RKO (cell line): ENCODE data around the gene ZNF653.
"Not testable (repeated sequence)": the region's sequence is repeated elsewhere in the genome, so short reads cannot be mapped to it uniquely, and the experiment has no call there.

Experiments used
- DNase-seq: peaks from one replicate; pipeline ENCODE4 v3.0.0-alpha.2; 2016; ENCODE audit warnings: low spot score

Gene ZNF653

GRCh38 chr19:11456659-11457058 is 49.0 kb downstream of the ZNF653 start:
- DNase-seq, result no peak

- not testable (repeated sequence) for DNase-seq
These were observed 50.4 kb downstream of the ZNF653 start for GRCh38 chr19:11455233-11455554.

DNA sequence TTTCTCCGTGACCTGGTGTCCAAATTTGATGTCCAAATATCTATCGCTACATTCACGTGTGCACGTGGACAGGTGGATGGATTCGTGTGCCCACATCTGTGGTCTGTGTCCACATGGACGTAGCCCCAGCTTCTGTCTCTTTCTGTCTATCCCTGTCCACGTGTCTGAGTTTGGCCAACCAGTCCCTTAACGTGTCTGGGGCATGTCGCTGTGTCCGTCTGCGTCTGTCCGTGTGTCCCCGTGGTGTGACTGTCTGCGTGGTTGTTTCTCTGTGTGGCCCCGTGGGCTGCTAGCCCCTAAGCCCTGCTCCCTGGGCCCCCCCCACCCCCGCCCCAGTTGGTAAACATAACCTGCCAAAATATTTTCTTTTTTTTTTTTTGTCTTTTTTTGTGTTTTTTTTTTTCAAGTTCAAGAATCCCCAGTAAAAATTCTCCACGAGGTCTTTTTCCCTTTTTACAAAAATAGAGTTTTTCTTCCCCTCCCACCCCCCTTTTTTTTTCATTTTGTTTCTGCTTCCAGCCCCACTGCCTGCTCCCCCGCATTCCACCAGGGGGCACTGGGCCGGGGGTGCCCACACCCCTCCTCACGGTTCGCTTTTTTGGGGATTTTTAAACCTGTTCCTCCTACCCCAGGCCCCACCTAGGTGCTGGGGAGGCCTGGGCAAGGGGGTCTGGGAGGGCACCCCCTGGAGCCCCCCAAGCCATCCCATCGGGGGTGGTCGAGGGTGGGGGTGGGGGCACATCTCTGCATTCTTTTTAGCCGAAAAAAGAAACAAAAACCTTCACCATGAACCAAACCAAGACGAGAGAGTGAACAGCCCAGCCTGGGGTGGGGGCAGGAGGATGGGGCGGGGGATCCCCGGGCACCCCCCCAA is 51.9 kb downstream of the ZNF653 start:
- no peak for DNase-seq

DNA sequence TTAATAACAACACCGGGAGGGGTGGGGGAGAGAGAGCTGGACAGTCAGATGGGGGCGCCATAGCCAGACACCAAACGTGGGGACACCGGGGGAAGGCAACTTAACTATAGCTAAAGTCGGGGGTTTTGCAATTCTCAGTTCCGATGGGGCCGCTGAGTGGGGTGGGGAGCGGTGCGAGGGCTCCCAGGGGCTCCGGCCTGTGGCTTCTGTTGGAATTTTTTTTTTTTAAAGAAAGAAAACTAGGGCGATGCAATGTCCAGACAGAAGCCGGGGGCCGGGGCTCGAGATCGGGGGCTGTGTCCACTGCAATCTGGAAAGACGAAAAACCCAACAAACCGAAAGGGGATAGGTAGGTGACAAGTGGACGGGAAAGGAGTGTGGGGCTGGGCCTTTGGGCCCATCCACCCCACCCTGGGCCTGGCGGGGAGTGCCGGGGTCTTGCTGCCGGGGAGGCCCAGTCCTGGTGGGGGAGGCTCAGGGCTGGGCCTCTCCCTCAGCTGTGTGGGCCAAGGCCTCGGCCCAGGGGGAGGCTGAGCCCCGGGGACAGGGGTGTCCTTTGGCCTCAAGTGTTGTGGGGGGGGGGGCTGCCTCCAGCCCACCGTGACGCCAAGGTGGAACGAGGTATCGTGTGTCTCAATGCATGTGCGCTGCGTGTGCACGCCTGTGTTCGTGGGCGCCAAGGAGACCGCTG is 52.9 kb downstream of the ZNF653 start:
- no peak for DNase-seq

GRCh38 chr19:11451871-11452619 is 53.6 kb downstream of the ZNF653 start:
- DNase-seq, result no peak

GRCh38 chr19:11451327-11451870 is 54.2 kb downstream of the ZNF653 start:
- DNase-seq, result no peak

GRCh38 chr19:11450570-11451326 is 54.9 kb downstream of the ZNF653 start:
- no peak for DNase-seq

- DNase-seq, result no peak
These were observed 56.6 kb downstream of the ZNF653 start for GRCh38 chr19:11448923-11449554.

DNA sequence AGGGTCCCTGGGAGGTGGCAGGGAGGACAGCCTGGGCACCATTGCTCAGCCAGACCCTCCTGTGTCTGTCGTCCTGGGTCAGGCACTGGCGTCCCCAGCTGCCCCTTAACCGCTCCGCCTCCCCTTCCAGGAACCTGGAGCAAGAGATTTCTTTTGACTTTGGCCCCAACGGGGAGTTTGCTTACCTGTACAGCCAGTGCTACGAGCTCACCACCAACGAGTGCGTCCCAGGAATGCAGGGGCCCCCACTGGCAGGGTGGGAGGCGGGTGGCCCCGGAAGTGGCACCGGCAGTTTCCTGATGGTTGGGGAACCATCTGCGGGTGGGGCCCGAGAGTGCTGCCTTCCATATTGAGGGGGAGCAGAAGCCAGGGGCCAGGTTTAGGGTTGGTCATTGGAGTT is 57.2 kb downstream of the ZNF653 start:
- DNase-seq, result no peak

GRCh38 chr19:11447347-11448262 is 58.0 kb downstream of the ZNF653 start:
- DNase-seq, result no peak

- no peak for DNase-seq
These were observed 58.9 kb downstream of the ZNF653 start for GRCh38 chr19:11446652-11447301.

DNA sequence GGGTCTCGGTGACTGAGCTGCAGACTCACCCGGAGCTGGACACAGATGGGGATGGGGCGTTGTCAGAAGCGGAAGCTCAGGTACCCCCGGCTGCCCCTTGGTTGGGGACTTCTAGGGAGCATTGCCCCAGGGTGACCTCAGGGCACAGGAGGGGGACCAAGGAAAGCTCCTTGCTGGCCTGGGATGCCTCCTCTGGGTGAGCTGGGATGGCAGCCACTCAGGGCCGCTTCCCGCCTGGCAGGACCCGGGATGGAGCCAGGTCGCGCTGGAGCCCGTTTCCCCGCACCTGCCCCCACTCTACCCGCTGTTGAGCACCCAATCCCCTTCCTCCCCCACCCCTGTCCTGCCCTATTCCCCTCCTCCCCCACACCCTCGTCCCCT is 59.4 kb downstream of the ZNF653 start:
- no peak for DNase-seq

- DNase-seq, result no peak
These were observed 60.5 kb downstream of the ZNF653 start for GRCh38 chr19:11445141-11445540.

GRCh38 chr19:11444059-11444458 is 61.6 kb downstream of the ZNF653 start:
- no peak for DNase-seq

DNA sequence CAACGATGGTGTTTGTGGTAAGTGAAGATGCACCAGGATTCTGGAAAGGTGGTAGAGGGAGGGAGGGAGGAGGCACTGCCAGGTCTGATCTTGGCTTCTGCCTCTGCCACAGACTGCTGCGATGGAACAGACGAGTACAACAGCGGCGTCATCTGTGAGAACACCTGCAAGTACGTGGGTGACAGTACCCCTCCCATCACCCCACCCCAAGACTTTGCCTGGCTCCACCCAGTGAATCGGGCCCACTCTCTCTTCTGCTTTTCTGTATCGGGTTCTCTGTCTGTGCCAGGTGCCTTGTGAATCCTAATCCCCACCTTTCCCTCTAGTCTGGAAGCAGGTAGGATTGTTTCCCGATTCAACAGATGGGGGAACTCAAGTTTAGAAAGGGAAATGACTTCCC is 67.7 kb downstream of the ZNF653 start:
- DNase-seq, result no peak

DNA sequence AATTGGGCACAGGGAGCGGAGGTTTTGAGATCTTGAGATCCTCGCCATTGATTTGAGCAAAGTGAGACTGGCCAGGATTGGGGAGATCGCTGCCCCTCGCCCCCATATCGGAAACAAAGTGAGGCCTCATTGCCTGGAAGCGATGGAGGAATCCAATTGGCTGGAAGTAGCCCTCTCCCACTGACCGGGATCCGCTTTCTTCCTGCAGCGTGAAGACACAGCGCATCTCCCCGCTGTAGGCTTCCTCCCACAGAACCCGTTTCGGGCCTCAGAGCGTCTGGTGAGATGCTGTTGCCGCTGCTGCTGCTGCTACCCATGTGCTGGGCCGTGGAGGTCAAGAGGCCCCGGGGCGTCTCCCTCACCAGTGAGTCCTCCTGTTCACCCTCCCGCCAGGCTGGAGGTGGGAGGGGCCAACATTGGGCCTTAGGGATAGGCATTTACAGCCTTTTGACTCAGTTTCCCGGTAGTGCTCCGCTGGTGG is 69.8 kb downstream of the ZNF653 start:
- DNase-seq, result peak; percentile 66

- DNase-seq, result peak; percentile 98
These were observed 70.4 kb downstream of the ZNF653 start, which contains the start of the genes ODAD3 and PRKCSH for GRCh38 chr19:11435057-11435832. TSS of gene ODAD3 (minus strand) at chr19:11435121. CDS start at chr19:11435016, 105 bp downstream. TSS of gene PRKCSH (plus strand) at chr19:11435635. CDS start at chr19:11436118, 483 bp downstream.

DNA sequence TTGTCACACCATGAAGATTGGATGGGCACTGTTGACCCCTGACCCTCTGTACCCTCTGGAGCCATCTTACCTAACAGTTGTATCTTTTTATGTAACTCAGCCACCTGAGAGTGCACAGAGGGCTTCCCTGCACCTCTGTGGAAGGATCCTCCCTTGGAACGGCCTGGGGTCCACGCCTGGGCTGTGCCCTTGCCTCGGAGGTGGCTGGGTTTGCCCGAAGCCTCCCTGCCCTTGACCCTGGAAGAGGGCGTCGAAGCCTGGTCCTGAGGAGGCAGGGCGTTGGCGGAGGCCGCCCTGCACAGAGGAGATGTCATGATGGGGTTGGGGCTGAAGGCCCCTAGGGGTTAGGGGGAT is 71.0 kb downstream of the ZNF653 start:
- no peak for DNase-seq

- not testable (repeated sequence) for DNase-seq
These were observed 72.1 kb downstream of the ZNF653 start for GRCh38 chr19:11433526-11433925.
